IMR-90 (cell line): ENCODE data around the gene MFN2.
"Not testable (repeated sequence)": the region's sequence is repeated elsewhere in the genome, so short reads cannot be mapped to it uniquely, and the experiment has no call there.

Source experiments
- BHLHE40 ChIP-seq: fragments of 150-350 bp; IDR thresholded peaks from 2 replicates; pipeline ENCODE4 v1.6.1; 2016; ENCODE audit warnings: mild to moderate bottlenecking, low read depth, low read length
- CHD1 ChIP-seq: IDR thresholded peaks from 2 replicates; pipeline ENCODE4 v1.6.1; 2012; ENCODE audit warnings: low read depth, low read length, improper control_type of control experiment
- FOS ChIP-seq: fragments of 150-350 bp; IDR thresholded peaks from 2 replicates; pipeline ENCODE4 v1.6.1; 2016; ENCODE audit warnings: low read depth, low read length
- MXI1 ChIP-seq: IDR thresholded peaks from 2 replicates; pipeline ENCODE4 v1.6.1; 2012; ENCODE audit warnings: low read depth, mild to moderate bottlenecking, low read length, moderate library complexity, borderline replicate concordance
- POLR2A ChIP-seq: IDR thresholded peaks from 2 replicates; pipeline ENCODE4 v1.6.1; 2012; ENCODE audit warnings: mild to moderate bottlenecking, low read depth, low read length
- RAD21 ChIP-seq: IDR thresholded peaks from 2 replicates; pipeline ENCODE4 v1.6.1; 2012; ENCODE audit warnings: low read length, improper control_type of control experiment
- RCOR1 ChIP-seq: IDR thresholded peaks from 2 replicates; pipeline ENCODE4 v1.6.1; 2012; ENCODE audit warnings: mild to moderate bottlenecking, low read length, improper control_type of control experiment; ENCODE audit not compliant: insufficient replicate concordance
- RFX5 ChIP-seq: IDR thresholded peaks from 2 replicates; pipeline ENCODE4 v1.8.0; 2012; ENCODE audit warnings: low read depth, mild to moderate bottlenecking, low read length, moderate library complexity
- SMC3 ChIP-seq: fragments of 150-350 bp; IDR thresholded peaks from 2 replicates; pipeline ENCODE4 v1.6.1; 2016; ENCODE audit warnings: low read depth, mild to moderate bottlenecking, antibody characterized with exemption, low read length, moderate library complexity
- TF ChIP-seq, protein P1 (sequence below): fragments of 150-350 bp; IDR thresholded peaks from 2 replicates; pipeline ENCODE4 v1.6.1; 2016; ENCODE audit warnings: low read depth, mild to moderate bottlenecking, low read length, moderate library complexity, borderline replicate concordance
- TF ChIP-seq, protein P2 (sequence below): conservative IDR thresholded peaks from 2 replicates; pipeline ENCODE4 v1.5.1; 2012; ENCODE audit warnings: mild to moderate bottlenecking, low read depth, low read length, improper control_type of control experiment

DNA sequence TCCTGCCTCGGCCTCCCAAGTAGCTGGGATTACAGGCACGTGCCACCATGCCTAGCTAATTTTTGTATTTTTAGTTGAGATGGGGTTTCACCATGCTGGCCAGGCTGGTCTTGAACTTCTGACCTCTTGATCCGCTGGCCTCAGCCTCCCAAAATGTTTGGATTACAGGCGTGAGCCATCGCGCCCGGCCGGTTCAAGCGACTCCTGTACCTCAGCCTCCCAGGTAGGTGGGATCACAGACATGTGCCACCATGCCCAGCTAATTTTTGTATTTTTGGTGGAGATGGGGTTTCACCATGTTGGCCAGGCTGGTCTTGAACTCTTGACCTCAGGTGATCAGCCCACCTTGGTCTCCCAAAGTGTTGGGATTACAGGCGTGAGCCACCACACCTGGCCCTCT lies 44.5 kb upstream of the MFN2 start:
- not testable (repeated sequence) for TF ChIP-seq POLR2A, FOS, CHD1, BHLHE40, MXI1, RCOR1, RFX5, RAD21, SMC3
- TF ChIP-seq, protein P1, sequence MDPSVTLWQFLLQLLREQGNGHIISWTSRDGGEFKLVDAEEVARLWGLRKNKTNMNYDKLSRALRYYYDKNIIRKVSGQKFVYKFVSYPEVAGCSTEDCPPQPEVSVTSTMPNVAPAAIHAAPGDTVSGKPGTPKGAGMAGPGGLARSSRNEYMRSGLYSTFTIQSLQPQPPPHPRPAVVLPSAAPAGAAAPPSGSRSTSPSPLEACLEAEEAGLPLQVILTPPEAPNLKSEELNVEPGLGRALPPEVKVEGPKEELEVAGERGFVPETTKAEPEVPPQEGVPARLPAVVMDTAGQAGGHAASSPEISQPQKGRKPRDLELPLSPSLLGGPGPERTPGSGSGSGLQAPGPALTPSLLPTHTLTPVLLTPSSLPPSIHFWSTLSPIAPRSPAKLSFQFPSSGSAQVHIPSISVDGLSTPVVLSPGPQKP: not testable (repeated sequence)
- TF ChIP-seq, protein P2, sequence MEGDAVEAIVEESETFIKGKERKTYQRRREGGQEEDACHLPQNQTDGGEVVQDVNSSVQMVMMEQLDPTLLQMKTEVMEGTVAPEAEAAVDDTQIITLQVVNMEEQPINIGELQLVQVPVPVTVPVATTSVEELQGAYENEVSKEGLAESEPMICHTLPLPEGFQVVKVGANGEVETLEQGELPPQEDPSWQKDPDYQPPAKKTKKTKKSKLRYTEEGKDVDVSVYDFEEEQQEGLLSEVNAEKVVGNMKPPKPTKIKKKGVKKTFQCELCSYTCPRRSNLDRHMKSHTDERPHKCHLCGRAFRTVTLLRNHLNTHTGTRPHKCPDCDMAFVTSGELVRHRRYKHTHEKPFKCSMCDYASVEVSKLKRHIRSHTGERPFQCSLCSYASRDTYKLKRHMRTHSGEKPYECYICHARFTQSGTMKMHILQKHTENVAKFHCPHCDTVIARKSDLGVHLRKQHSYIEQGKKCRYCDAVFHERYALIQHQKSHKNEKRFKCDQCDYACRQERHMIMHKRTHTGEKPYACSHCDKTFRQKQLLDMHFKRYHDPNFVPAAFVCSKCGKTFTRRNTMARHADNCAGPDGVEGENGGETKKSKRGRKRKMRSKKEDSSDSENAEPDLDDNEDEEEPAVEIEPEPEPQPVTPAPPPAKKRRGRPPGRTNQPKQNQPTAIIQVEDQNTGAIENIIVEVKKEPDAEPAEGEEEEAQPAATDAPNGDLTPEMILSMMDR: not testable (repeated sequence)
